ENCODE measurements around the gene METTL16. TPM values are rescaled to one million over a fixed set of nuclear protein-coding genes. Genes with fewer than 3 reads are reported as not detected.

METTL16 gene
- total RNA-seq, 1 donor from 2014 or later: 7.3 TPM

DNA sequence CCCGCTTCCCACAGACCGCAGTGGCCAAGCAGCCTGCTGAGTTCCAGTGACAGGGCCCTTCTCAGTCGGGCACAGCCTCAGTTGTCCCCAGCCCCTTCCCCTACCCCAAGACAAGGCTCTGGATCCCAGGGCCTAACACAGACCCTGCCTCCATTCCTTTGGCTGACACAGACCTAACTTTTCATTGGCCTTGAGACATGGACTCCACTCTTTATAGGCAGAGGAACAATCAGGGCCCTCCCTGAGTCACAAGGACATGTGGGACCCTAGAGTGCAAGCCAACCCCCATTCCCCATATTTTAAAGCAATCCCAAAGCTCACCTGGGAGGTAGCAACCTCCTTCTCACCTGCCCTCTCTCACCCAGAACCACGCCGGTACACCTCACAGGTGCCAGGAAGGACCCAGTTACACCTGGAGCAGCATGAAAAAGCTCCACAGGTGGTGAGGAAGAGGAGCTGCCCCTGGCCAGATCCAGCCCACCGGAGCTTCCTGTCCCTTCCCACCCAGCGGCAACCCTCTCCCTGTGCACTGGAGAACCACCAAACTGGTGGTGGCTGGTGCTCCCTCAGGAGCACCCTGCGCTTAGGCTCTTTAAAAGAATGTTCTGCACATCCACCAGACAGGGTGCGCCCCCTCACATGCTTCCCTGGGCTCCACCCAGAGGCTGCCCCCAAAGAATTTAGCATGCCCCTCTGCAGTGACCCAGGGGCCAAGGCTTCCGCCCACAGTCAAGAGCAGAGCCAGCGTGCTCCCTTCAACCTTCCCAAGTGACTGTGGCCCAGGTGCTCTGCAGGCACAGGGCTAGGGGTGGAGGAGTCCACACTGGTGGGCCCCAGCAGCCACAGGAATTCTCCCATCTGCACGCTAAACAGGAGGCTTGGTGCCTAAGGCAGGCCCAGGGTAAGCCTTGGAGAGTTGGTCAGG, 114.2 kb downstream of the METTL16 start:
- no peak for DNase-seq (ENCODE audit: low read depth in 2 of 2)

DNA sequence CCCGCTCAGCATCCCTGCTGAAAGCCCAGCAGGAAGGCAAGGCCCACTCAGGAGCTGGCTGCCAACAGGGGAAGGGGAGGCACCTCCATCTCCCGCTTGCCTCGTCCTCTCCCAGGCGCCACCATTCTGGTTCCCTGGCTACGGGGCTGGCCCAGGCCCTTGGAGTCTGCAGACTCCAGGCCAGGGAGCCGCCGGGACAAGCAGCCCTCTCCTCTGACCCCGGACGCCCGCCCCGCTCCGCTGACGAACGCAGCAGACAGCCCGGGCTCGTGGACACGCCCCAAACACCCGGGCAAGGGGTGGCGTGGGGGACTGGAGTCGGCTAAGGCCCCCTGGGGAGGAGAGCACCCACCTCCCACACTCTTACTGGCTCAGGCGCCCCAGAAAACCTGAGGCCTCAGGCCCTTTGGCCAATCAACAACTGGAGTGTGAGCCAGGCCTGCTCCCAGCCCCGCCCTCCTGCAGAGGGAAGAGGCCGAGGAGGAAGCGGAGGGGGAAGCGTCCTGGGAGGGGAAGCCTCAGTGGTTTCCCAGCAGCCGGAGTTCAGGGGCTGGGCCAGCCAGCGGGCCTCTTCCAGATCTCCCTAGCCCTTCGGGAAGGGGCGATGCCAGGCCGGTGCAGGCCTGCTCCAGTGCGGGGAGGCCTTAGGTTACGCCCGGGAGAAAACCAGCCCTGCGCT, 115.0 kb downstream of the METTL16 start:
- DNase-seq (ENCODE audit: low read depth in 2 of 2): peak; percentile 91 to 97

DNA sequence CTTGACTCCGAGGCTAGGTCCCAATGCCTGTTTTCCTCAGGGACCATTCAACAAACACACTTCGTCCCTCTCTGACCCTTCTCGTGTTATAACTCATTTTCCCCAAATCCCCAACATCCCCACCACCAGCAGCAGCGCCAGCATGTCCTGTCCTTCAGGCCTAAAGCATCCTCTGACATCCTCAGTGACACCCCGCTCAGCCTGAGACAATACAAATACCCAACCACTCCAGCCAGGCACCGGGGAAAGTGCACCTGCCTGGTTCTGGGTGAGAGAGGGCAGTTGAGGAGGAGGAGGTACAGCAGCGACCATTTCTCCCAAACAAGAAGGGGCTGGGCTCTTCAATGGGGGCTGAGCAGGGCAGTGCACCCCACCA, 115.5 kb downstream of the METTL16 start:
- DNase-seq (ENCODE audit: low read depth in 2 of 2): no peak

- peak in 1 of 2 donors; percentile 66 for DNase-seq (ENCODE audit: low read depth in 2 of 2)
Measured at GRCh38 chr17:2395258-2396181, 116.2 kb downstream of the METTL16 start.

GRCh38 chr17:2394775-2395201, 116.9 kb downstream of the METTL16 start:
- no peak for DNase-seq (ENCODE audit: low read depth in 2 of 2)

- no peak for DNase-seq (ENCODE audit: low read depth in 2 of 2)
Measured at GRCh38 chr17:2393954-2394749, 117.5 kb downstream of the METTL16 start.

DNA sequence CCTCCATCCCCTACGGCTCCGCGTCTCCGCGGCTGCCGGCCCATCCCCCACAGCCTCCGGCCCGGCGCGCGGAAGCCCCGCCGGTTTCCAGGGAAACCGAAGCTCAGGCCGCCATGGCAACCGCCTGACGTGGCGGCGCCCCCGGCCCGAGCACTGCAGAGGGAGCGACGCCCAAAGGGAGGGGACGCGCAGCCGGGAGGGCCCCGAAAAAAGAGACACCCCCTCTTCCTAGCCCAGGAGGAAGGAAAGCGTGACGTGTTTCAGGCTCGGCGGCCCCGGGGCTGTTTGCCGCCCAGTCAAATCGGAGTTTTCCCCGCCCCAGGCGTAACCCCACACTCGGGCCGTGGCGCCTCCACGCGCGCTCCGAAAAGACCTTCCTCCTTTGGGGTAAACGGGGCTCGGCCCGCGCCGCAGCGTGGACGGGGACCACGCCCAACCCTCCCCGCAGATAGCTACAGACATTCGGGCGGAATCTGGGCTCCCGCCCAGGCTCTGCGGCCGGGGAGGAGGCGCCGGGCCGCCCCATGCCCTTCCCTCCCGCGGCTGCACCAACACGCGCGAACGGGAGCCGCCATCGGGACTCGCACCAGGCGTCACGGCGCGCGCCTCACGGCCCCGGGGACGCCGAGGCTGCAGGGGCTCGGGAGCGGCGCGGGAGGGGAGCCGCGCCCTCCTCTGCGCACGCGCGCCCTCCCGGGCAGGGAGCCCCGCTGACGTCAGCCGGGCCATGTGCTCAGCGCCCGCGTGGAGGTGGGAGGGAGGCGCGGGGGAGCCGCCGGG, 118.3 kb downstream of the METTL16 start:
- DNase-seq (ENCODE audit: low read depth in 2 of 2): peak; percentile 93 to 95

- peak; percentile 96 to 97 for DNase-seq (ENCODE audit: low read depth in 2 of 2)
Measured at GRCh38 chr17:2392252-2393173, 119.2 kb downstream of the METTL16 start.

DNA sequence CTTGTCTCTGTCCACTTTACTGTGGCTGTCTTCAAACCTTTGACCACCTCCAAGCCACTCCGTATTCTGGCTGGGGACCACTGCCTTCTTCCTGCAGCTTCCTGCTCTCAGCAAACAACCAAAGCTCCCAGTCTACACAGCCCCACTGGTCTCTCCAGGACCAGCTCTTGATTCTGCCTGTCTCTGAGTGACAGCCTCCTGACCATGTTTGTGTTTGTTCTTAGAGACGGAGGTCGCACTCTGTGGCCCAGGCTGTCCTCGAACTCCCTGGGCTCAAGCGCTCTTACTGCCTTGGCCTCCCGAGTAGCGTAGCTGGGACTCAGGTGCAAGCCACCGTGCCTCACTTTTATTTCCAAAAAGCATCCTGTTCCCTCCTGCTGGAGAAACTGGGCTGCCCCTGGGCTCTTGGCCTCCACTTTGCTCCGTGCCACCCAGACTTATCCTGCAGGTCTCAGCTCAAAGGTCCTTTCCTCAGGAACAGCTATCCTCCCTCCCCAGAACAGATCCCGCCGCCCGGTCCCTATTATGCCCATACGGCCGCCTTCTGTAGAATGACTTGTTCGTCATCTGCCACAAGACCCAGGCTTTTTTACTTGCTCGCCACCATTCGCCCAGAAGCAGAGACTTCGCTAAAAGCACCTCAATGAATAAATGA, 120.0 kb downstream of the METTL16 start:
- DNase-seq (ENCODE audit: low read depth in 2 of 2): no peak

DNA sequence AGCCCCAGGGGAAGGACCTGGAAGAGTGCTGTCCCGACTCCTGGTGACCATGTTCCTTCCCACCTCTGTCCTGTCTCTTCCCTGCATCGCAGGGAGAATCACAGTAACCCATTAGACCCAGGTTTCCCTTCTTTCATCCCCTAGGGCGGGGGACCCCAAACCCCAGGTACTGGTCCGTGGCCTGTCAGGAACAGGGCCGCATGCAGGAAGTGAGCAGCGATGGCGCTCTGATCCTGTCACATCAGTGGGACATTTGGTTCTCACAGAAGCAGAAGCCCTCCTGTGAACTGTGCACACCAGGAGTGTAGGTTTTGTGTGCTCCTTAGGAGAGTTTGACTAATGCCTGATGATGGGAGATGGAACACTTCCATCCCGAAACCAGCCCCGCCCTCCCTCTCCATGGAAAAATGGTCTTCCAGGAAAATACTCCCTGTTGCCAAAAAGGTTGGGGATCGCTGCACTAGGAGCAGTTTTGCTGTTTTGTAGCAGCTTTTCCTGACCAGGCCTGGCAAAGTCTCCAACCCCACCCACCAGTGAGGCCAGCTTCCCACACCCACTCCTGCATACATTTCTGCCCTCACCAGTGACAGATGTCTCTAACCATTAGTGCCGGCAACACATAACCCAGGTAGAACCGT, 121.4 kb downstream of the METTL16 start:
- DNase-seq (ENCODE audit: low read depth in 2 of 2): peak in 1 of 2 donors; percentile 59

DNA sequence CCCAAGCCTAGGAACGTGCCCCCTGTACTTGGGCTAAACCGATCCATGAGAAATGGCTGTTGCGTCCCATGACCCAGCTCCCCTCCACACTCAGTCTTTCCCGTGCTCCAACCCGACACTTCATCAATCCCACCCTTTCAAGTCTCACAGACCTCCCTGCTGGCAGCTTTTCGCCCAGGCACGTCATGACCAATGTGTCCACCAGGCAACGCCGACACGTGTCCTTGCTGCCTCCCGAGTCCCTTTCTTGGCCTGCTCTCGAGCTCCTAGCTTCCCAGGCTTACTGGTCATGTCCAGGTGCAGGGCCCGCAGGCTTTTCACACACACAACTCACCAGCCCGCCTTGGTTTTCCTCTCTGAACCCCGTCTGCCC, 123.0 kb downstream of the METTL16 start:
- DNase-seq (ENCODE audit: low read depth in 2 of 2): no peak

DNA sequence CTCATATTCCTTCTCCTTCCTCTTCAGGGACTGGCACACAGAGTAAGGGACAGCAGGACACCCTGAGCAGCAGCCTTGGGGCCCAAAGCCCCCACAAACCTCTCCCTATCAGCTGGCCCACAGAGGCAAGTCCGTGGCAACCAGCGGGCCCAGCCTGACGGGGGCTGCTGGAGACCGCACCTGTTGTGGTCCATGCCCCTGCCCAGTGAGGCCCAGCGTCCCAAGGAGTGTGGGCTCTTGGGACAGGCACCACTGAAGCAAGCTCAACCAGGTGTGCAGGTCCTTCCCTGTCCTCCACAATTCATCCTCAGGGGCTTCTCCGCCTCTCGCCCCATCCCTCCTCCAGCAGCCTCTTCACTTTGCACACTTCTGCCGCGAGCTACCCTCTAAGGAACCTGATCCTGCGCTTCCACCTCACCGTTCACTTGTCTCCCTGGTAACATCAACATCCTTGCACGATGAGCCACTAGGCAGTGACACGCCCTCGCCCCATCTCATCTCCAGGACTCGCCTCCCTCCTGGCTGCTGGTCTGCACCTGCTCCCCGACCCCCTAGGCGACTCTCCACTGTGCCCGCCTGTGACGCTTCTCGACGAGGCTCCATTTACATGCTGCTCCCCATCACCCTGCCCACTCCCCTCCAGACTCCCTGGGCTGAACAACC, 123.5 kb downstream of the METTL16 start:
- DNase-seq (ENCODE audit: low read depth in 2 of 2): no peak

GRCh38 chr17:2387086-2388019, 124.3 kb downstream of the METTL16 start:
- DNase-seq (ENCODE audit: low read depth in 2 of 2): no peak

DNA sequence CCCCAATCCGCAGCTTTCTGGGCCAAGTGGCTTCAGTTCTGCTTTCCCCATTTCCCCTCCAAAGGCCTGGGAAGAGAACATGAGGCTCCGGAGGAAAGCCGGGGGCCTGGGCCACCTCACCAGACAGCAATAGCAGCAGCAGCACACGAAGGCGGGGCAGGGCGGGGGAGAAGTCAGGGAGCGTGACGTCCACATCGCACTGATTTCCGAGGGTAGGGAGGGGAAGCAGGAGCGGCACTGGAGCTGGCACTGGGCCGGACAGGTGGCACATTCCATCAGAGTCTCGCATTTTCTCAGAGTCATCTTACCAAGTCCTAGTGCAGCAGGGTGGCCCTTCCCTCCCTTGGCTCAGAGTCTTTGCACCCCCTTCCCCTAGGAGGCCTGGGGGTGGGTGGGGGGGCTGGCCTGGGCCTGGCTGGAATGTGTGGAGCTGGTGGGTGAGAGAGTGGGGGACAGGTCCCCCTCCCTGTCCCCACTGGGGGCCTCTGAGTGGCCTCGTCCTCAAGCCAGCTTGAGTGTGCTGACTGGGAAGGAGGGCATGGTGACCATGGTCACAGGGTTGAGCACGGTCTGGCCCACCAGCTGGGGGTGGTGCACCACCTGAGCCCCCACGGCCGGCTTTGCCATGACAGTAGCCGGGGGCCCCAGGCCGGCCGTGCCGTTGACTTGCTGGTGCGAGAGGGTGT, 125.1 kb downstream of the METTL16 start:
- no peak for DNase-seq (ENCODE audit: low read depth in 2 of 2)
